DMS79 (cell line): ENCODE results near the gene CMIP.
A peak's percentile ranks its signal among the peaks of the same experiment; 100 is the strongest.

ENCODE experiments used
- DNase-seq: peaks from one replicate; lab custom pipeline; 2025; lab: John Stamatoyannopoulos, UW

CMIP gene

DNA sequence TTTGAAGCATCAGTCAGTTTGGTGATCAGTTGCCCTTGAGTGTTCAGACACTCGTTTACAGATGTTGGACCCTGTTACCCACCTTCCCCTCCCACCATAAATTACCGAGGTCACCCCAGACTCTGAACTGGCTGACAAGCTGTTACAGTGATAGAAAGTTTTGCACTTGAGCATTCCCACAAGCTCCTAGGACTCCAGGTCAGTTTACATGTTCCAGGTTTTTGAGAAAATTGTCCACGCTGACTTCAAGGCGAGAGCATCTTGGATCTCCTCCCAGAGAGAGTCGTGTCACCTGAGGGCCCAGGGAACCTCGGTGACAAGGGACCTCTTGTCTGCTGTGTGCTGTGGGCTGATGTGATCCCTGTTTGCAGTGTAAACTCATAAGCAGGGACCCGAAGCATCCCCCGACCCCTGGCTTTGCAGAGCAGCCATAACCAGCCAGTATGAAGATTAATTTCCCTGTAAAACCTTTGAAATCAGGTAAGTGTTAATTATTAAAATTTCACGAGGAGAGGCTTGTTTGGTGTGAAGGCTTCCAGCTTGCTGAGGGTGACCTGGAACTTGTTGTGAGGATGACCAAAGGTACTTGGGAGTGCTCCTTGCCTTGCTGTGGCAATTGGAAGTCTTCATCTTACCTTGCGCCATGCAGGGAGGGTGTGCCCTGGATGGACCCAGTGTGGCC lies 91.2 kb downstream of the CMIP start:
- DNase-seq = no peak

DNA sequence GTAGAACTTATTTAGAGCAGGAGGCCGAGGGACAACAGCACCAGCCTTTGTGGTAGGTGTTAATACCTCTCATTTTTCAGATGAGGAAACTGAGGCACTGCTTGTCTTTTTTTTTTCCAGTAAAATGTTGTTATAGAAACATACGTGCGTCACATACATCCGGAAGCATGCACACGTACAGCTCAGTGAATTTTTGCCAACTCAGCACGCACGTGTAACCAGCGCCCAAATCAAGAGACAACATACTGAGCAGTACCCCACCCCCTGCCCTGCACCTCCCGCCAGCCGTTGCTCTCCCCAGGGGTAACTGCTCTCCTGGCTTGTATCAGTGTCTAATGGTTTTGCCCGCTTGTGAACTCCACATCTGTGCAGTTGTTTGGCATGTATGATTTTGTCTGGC lies 92.0 kb downstream of the CMIP start:
- no peak for DNase-seq

GRCh38 chr16:81537721-81538561 lies 93.3 kb downstream of the CMIP start:
- no peak for DNase-seq

GRCh38 chr16:81539009-81539758 lies 94.6 kb downstream of the CMIP start:
- DNase-seq = peak; percentile 64

- DNase-seq = no peak
Observed at GRCh38 chr16:81539759-81540472, 95.3 kb downstream of the CMIP start.

DNA sequence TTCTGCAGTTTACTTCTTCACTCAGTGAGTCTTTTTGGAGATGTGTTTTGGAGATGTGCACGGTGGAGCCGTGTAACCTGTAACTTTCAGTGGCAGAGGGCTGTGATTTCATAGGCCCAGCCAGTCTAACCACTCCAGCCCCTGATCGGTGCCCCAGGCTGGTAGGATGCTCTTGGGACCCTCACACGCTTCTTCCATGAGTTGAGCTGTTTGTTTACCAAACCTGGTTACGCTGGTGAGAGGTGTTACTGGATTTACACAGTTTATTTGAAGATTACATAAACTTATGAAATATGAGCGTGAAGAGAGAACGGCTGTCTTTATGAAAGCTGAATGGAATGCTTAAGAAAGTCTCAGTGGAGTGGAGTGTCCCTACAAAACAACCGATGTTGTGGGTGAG lies 96.7 kb downstream of the CMIP start:
- DNase-seq = no peak

DNA sequence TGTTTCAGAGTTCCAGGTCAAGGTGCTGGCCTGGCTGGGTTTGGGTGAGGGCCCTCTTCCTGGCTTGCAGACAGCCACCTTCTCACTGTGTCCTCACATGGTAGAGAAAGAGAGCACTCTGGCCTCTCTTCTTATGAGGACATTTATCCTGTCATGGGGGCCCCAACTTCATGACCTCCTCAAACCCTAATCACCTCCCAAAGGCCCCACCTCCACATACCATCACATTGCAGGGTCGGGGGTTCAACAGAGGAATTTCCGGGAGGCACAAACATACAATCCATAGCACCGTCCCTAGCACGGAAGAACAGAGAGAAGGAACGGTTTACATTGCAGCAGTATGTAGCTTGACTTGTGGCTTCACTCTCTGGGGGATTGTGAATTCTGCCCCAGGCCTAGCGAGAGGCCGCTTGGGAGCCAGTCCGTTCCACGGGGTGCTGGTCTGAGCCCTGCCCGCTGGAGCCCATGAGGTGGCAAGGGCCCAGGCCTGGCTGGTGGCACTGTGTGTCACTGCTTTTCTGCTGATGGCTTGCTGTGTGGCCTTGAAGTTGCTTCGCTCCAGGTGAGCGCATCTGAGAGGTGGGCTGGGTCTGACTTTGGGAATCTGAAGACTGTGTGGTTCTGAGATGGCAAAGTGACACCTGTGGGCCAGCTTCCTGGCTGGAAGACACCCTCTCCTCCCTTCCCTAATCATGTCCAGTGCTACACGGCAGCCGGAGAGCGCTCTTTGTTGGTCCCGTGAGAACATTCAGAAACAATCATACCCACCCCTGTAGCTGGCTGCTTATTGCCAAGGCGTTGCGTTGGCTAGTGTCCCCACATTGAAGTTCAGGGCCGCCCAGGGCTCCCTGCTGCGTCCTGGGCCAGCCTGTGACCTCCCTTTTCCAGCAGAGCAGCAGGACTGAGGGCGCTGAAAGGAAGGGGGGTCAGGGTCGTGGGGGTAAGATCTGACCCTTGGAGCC lies 98.3 kb downstream of the CMIP start:
- DNase-seq = no peak

DNA sequence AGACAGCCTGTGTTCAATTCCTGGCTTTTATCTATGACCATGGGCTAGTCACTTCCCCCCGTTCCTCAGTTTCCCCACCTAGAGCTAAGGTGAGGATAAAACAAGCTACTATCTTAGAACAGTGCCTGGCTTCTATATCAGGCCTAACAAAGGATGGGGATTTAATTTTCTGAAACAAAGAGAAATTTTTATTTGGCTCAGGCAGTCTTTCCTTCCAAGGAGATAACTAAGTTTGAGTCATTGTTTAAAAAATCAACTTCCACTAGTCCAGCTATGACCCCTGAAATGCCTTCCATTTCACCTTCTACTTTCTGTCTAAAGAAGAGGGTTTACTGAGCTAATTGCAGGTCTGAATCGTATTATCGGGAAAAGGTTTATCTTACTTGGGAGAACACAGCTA lies 99.0 kb downstream of the CMIP start:
- DNase-seq = no peak

DNA sequence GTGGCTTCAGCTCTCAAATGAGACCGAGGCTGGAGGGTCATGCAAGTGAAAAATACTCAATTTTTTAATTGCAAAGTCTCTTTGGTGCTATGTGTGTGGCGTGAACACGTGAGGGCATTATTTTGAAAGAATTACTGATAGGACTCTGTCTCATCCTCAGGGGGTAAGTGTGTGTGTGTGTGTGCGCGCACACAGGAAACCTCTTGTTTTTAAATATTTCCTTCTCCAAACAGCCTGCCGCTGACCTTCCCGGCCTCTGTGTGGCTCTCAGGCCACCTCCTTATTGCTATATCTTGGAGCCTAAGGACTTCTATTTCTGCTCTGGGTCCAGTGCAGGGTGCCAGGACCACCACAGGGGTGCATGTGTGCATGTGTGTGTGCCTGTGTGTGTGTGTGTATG lies 99.7 kb downstream of the CMIP start:
- no peak for DNase-seq

GRCh38 chr16:81544700-81545271 lies 100.2 kb downstream of the CMIP start:
- no peak for DNase-seq

GRCh38 chr16:81545470-81546250 lies 101.1 kb downstream of the CMIP start:
- no peak for DNase-seq

- no peak for DNase-seq
Observed at GRCh38 chr16:81546781-81547180, 102.2 kb downstream of the CMIP start.

- no peak for DNase-seq
Observed at GRCh38 chr16:81547194-81547938, 102.8 kb downstream of the CMIP start.

- DNase-seq = no peak
Observed at GRCh38 chr16:81547939-81548216, 103.3 kb downstream of the CMIP start.

DNA sequence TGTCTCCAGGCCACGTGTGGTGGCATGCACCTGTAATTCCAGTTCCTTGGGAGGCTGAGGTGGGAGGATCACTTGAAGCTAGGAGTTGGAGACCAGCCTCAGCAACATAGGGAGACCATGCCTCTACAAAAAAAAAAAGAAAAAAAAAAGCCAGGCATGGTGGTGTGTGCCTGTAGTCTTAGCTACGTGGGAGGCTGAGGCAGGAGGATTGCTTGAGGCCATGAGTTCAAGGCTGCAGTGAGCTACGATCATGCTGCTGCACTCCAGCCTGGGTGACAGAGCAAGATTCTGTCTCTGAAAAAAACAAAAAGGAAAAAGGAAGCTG lies 103.9 kb downstream of the CMIP start:
- no peak for DNase-seq

DNA sequence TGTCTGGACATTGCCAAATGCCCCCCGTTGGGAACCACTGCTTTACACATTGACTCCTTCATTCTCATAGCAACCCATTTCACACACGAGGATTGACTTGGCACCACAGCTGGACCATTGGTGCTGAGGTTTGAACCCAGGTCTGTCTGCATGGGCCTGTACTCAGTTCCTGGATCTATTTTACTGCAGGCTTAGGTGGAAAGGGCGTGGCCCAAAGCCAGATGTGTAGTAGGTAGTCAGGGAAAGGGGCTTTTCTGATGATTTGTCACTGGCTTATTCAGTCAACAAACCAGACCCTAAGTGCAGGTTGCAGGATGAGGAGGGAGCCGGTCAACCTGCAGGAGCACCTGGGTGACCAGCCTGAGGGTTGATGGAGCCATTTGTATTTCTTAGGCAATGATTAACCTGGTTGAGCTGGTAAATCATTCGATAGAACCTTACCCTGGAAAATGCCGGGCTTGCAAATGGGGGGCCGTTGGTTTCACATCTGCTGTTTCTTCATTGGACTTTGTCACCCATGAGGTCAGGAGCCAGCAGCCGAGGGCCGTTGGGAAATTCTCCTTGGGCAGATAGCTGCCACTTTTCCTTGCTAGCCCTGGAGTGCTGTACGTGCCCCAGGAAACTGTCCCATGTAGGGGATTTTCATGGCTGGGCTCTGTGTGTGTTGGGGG lies 104.4 kb downstream of the CMIP start:
- no peak for DNase-seq

DNA sequence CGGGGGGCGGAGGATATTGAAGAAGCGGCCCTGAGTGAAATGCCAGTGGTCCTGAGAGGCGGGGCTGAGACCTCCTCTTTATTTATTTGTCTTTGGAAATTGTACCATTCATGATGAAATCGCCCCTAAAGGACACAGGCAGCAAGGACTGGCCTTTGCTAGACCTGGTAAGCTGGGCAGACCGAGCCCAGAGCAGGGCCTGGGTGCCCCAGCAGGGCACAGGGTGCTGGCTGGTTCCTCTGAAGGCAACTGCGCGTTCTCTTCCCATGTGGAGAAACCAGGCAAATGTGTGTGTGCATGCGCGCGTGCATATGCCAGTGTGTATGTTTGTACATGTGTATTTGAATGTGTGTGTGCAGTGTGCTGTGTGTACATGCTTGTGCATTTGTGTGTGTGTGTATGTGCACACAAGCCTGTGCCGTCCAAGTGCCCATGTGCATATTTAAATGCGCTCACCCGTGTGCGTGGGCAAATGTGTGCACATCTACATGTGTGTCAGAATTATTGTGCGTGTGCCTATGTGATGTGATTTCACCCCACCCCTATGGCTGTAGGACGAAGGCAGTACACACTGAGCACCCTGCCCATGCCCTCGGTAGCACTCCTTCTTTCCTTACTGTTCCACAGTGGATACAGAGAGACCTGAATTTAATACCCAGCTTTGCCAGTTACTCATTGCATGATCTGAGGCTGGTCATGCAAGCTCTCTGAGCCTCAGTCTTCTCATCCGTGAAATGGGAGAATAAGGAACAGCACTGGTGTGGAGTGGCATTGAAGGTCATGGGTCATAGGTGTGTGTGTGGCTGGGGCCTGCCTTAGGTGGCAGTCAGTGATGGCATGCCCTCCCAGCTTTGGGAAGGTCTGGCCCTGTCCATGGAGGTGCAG lies 105.2 kb downstream of the CMIP start:
- DNase-seq = no peak

DNA sequence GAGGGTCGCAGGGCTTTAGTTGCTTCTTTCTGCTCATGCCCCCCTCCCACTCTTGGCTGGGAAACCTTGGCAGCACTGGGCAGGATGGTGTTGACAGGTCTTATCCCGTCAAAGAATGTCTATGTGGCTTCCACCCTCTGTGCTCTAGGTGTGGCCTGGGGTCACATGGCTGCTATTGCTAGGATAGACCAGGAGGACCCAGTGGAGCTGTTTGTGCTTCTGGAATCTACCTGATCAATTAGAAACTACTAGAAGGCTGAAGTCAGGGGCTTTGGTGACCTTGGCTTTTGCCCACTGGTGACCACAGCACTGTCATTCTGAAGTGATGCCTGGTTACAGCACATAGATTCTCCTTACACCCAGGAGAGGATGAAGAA lies 105.8 kb downstream of the CMIP start:
- no peak for DNase-seq
